ENCODE results near the gene ADGRG6.

Gene ADGRG6

GRCh38 chr6:142386657-142387056 lies 84.8 kb downstream of the ADGRG6 start:
- no peak for DNase-seq (ENCODE audit: low read depth)
- no peak for TF ChIP-seq CTCF (IDR thresholded peaks at IDR 0.05; ENCODE audit: low read depth, low read length, missing control alignments)
- no peak overlapping the region for H3K4me3 ChIP-seq (ENCODE audit: low read depth, low read length)
- in situ Hi-C loops (cut with HindIII; ENCODE audit: low sequenced_read_pairs), result no loop called here

GRCh38 chr6:142387997-142388815 lies 86.4 kb downstream of the ADGRG6 start:
- H3K4me3 ChIP-seq (ENCODE audit: low read depth, low read length), result no peak overlapping the region
- peak; percentile 47 for DNase-seq (ENCODE audit: low read depth)
- in situ Hi-C loops (cut with HindIII; ENCODE audit: low sequenced_read_pairs), result no loop called here
- peak; percentile 56 for TF ChIP-seq CTCF (IDR thresholded peaks at IDR 0.05; ENCODE audit: low read depth, low read length, missing control alignments)

- in situ Hi-C loops (cut with HindIII; ENCODE audit: low sequenced_read_pairs), result no loop called here
Observed at GRCh38 chr6:142395266-142395665, 93.5 kb downstream of the ADGRG6 start.

GRCh38 chr6:142395768-142396231 lies 94.0 kb downstream of the ADGRG6 start:
- no peak overlapping the region for H3K4me3 ChIP-seq (ENCODE audit: low read depth, low read length)
- in situ Hi-C loops (cut with HindIII; ENCODE audit: low sequenced_read_pairs), result no loop called here
- DNase-seq (ENCODE audit: low read depth), result no peak
- no peak for TF ChIP-seq CTCF (IDR thresholded peaks at IDR 0.05; ENCODE audit: low read depth, low read length, missing control alignments)

More at GRCh38 chr6:142395266-142395665, 93.5 kb downstream of the ADGRG6 start:
- no peak for TF ChIP-seq CTCF (IDR thresholded peaks at IDR 0.05; ENCODE audit: low read depth, low read length, missing control alignments)
- no peak for DNase-seq (ENCODE audit: low read depth)
- no peak overlapping the region for H3K4me3 ChIP-seq (ENCODE audit: low read depth, low read length)

- in situ Hi-C loops (cut with HindIII; ENCODE audit: low sequenced_read_pairs), result no loop called here
- TF ChIP-seq CTCF (IDR thresholded peaks at IDR 0.05; ENCODE audit: low read depth, low read length, missing control alignments), result no peak
- DNase-seq (ENCODE audit: low read depth), result no peak
- H3K4me3 ChIP-seq (ENCODE audit: low read depth, low read length), result no peak overlapping the region
Observed at GRCh38 chr6:142398353-142398752, 96.5 kb downstream of the ADGRG6 start.

- TF ChIP-seq CTCF (IDR thresholded peaks at IDR 0.05; ENCODE audit: low read depth, low read length, missing control alignments), result no peak
- no peak overlapping the region for H3K4me3 ChIP-seq (ENCODE audit: low read depth, low read length)
- in situ Hi-C loops (cut with HindIII; ENCODE audit: low sequenced_read_pairs), result no loop called here
- no peak for DNase-seq (ENCODE audit: low read depth)
Observed at GRCh38 chr6:142399739-142400138, 97.9 kb downstream of the ADGRG6 start.

Measured in astrocyte of the cerebellum (primary cell).